Left forelimb (tissue), 1 donor: Measurements from ENCODE around the gene POLD1.
"Not testable (repeated sequence)": the region's sequence is repeated elsewhere in the genome, so short reads cannot be mapped to it uniquely, and the experiment has no call there.

Experiments
- DNase-seq: peaks from one replicate; pipeline ENCODE4 v3.0.0-alpha.2; 2018; ENCODE audit warnings: low spot score

POLD1 gene

DNA sequence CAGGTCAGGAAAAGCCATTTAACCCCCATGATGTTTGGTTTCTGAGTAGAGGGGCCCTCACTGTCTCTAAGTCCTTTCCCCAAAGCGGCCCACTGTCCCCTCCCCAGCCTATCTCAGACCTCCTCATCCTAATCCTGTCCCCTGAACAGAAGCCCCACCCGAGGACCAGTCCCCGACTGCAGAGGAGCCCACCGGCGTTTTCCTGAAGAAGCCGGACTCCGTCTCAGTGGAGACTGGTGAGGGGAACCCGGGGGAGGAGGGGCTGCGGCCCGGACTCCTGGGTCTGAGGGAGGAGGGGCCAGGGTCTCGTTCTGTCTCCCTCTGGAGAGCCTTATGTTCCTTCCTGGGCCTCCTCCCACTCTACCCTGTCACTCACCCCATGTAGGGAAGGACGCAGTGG is 51.5 kb downstream of the POLD1 start:
- DNase-seq: no peak

DNA sequence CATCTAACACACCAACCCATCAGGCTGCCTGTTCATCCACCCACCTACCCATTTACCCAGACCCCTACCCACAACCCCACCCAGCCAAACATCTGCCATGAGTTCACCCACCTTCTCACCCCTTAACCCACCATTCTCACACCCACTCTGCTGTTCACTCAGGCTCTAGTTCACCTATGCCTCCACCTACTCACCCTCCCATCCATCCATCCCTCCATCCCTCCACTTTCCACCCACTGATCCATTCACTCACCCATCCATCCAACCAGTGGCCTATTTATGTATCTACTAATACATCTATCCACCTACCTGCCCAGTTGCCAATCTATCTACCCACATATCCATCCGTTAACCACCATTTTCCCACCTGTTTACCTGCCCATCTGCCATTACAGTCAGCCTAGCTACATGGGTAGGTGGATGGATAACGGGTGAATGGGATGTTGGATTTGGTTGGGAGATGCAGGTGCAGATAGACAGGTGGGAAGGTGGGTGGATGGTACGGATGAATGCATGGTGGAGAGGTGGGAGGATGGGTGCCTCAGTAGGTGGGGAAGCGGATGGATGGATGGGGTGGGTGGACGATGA is 53.8 kb downstream of the POLD1 start:
- DNase-seq: no peak

DNA sequence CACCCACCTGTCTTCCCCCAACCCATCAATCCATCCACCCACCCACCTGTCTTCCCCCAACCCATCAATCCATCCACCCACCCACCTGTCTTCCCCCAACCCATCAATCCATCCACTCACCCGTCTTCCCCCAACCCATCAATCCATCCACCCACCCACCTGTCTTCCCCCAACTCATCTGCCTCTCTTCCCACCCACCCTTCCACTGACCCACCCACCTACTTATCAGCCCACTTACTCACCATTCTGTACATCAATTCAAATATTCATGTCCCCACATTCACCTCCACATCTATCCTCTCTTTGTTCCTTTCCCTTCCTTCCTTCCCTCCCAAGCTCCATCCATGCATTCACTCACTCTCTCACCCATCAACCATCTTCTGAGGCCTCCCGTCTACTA is 55.0 kb downstream of the POLD1 start:
- DNase-seq: not testable (repeated sequence)

DNA sequence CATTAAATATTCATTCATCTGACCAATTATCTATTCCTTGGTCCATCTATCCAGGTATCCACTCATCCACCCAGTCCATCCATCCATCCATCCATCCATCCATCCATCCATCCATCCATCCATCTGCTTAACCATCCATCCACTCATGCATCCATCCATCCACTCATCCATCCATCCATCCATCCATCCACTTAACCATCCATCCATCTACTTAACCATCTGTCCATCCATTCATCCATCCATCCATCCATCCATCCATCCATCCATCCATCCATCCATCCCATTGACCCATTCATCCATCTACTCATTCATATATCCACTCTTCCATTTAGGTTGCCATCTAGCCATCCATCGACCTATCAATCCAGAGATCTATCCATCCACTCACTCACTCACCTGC is 59.9 kb downstream of the POLD1 start:
- no peak for DNase-seq

DNA sequence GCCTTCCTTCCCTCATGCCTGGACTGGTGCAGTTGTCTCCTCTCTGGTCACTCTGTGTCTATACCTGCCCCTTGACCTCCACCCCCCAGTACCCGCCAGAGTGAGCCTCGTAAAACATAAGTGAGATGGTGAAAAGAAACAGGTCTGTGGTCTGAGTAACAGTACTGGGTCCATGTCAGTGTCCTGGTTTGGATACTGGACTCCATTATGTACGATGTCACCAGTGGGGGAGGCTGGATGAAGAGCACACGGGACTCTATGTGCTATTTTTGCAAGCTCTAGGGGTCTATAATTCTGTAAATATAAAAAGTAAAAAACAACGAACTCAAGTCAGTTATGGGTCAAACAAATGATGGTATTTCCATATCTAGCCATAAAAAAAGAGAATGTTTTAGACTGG is 62.9 kb downstream of the POLD1 start:
- no peak for DNase-seq

DNA sequence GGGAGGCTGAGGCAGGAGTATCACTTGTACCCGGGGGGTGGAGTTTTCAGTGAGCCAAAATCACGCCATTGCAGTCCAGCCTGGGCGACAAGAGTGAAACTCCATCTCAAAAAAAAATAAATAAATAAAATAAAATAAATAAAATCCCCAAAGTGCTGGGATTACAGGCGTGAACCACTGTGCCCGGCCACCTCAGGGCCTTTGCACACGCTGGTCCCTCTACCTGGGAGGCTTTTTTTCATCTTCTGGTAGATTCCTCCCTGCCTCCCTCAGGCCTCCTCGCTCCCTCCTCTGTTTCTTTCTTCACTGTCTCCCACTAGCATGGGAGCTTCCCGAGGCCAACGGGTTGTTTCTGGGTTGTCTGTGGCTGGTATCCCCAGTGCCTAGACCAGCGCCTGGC is 63.6 kb downstream of the POLD1 start:
- no peak for DNase-seq

DNA sequence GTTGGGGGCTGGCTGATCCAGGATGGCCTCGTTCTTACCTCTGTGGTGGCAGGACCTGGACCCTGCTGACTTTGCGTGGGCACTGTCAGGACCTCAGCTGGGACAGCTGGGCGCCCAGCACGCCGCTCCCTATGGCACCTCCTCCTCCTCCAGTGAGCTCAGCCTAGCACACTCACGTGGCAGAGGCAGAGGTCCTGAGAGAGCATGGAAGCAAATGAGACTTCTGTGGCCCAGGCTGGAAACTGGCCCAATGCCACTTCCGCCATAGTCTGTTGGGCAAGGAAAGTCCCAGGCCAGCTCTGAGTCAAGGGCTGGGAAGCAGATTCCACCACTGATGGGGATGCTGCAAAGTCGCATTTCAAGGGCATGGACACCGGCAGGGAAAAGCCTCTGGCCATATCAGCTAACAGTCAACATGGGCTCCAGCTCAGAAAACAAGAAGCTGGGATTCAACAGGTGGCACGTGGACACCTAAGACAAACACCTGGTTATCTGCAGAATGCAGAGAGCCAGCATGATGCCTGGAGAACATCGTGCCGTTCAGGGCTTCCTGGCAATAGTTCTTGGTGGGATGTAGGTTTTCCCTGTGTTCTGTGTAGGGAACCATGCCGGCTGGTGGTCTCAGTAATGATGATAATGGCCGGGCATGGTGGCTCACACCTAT is 65.2 kb downstream of the POLD1 start:
- DNase-seq: no peak

DNA sequence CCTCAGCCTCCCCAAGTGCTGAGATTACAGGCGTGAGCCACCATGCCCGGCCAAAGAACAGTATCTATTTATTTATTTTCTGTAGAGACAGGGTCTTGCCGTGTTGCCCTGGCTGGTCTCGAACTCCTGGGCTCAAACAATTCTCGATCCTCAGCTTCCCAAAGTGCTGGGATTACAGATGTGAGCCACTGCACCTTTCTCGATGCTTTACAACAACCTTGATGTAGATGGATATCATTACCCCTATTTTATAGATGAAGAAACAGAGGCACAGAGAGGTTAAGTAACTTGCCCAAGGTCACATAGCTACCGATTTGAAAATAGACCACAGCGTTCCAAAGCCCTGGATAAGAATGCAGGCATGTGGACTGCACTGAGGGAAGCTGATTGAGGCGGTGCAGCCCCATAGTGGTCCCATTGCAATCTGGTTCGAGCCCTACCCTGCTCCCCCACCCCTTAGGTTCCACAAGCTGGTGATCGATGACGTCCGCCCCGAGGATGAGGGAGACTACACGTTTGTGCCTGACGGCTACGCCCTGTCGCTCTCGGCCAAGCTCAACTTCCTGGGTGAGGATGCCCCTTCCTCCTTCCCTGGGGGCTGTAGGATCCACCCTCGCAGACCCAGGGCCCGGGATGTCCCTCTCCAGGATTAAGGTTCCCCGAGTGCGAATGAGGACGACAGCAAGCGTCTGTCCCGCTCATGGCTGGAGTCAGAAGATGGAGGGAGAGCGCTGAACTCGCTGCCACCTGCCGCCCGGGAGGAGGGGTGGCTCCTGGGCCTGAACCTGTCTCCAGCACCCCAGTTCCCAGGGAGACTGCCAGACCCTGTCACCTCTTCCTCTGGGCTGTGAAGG is 66.4 kb downstream of the POLD1 start:
- no peak for DNase-seq

DNA sequence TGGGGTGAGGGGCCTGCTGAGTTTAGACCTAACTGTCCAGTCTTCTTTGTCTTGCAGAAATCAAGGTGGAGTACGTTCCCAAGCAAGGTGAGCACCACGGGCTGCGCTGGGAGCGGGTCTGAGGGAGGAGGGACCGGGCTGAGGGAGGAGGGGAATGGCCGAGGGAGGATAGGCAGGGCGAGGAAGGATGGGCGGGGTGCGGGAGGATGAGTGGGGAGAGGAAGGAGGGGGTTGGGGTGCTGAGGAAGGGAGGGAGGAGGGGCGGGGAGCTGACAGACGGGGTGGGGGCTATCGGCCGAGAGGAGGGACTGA is 67.0 kb downstream of the POLD1 start:
- no peak for DNase-seq

DNA sequence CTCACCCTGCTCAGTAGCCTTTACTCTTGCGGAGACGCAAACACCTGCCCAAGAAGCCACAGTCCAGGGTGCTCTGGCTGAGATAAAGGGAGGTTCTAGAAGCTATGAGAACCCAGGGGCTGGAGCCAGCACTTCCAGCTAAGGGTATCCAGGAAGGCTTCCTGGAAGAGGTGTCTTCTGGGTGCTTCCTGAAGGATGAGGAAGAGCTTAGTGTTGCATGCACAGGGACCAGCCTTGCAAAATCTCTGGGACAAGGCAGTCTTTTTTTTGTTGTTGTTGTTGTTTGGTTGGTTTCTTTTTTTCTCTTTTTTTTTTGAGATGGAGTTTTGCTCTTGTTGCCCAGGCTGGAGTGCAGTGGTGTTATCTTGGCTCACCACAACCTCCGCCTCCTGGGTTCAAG is 69.1 kb downstream of the POLD1 start:
- DNase-seq: no peak

DNA sequence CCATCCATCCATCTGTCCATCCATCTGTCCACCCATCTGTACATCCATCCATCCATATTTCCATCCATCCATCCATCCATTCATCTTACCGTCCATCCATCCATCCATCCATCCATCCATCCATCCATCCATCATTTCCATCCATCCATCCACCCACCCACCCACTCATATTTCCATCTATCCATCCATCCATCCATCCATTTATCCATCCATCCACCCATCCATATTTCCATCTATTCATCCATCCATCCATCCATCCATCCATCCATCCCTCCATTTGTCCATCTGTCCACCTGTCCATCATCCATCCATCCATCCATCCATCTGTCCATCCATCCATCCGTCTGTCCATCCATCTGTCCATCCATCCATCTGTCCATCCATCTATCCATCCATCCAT is 71.8 kb downstream of the POLD1 start:
- no peak for DNase-seq

DNA sequence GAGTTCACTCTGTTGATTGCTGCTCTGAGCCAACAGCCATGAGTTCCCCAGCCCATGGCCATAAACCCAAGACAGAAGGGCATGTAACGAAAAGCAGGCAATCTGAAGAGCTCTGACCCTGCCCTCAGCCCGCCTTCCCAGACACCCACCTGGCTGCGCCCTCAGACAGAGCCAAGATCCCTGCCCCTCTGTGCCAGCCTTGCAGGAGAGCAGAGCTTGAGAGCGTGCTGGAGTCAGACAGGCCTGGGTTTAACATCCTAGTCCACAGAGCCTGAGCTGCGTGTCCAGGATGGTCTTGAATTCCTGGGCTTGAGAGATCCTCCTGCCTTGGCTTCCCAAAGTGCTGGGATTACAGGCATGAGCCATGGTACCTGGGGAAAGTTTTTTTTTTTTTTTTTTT is 73.2 kb downstream of the POLD1 start:
- no peak for DNase-seq

DNA sequence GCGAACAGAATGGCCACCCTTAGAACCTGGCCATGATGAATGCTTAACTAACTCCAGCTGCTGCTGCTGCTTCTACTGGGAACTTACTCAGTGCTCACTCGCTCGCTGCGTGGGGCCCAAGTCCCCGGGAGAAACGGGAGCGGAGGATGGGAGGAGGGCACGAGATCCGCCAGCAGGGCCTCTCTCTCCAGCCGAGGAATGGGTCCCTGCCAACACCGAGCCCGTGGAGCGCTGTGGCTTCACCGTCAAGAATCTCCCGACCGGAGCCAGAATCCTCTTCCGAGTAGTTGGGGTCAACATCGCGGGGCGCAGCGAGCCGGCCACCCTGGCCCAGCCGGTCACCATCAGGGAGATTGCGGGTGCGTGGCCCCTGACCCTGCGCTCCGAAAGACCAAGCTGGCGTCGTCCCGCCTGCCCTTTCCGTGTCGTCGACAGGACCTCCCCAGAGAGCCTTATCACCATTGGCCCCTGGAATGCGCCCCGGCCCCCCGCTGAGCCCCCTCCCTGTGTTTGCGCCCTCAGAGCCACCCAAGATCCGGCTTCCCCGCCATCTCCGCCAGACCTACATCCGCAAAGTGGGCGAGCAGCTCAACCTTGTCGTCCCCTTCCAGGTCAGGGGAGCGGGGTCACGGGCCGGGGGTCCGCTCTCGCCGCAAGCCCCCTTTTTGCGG is 74.4 kb downstream of the POLD1 start:
- no peak for DNase-seq

DNA sequence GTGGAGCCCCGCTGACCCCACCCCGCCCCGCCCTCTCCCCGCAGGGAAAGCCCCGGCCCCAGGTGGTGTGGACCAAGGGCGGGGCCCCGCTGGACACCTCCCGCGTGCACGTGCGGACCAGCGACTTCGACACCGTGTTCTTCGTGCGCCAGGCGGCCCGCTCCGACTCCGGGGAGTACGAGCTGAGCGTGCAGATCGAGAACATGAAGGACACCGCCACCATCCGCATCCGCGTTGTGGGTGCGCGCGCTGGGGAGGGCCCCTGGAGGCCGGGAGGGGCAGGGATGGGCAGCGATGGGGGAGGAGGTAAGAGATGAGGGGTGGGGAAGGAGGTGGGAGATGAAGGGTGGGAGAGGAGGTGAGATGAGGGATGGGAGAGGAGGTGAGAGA is 74.9 kb downstream of the POLD1 start:
- no peak for DNase-seq

DNA sequence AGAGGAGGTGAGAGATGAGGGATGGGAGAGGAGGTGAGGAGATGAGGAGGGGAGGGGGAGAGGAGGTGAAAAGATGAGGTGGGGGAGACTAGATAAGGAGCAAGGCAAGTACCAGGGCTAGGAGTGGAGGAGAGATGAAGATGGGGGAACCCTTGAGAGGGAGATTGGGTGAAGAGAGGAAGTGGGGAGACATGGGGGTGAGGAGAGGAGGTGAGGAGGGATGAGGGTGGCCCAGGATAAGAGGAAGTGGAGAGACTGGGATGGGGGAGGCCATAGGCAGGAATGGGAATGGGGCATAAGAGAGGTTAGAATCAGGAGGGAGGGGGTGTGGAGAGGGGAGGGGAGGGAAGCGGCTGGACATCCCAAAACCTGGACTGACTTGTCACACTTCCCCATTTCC is 75.5 kb downstream of the POLD1 start:
- DNase-seq: no peak

DNA sequence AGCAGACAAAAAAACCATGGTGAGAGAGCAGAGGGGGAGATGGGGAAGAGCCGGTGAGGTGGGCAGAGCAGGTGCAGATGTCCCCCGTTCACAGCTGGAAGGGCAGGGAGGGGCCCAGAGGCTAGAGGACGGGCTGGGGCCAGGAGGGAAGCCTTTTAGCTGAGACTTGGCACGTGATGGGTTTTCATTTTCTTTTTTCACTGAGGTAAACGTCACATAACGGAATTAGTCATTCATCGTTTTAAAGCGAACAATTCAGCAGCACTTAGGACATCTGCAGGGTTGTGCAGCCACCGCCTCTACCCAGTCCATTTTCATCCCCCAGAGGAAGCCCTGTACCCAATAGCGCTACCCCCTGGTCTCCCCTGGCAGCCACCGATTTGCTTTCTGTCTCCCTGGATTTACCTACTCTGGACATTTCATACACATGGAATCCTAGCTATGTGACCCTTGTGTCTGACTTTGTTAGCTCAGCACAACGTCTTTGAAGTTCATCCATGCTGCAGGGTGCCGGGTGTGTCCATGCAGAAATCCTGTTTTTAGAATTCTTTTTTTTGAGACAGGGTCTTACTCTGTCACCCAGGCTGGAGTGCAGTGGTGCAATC is 76.1 kb downstream of the POLD1 start:
- no peak for DNase-seq

DNA sequence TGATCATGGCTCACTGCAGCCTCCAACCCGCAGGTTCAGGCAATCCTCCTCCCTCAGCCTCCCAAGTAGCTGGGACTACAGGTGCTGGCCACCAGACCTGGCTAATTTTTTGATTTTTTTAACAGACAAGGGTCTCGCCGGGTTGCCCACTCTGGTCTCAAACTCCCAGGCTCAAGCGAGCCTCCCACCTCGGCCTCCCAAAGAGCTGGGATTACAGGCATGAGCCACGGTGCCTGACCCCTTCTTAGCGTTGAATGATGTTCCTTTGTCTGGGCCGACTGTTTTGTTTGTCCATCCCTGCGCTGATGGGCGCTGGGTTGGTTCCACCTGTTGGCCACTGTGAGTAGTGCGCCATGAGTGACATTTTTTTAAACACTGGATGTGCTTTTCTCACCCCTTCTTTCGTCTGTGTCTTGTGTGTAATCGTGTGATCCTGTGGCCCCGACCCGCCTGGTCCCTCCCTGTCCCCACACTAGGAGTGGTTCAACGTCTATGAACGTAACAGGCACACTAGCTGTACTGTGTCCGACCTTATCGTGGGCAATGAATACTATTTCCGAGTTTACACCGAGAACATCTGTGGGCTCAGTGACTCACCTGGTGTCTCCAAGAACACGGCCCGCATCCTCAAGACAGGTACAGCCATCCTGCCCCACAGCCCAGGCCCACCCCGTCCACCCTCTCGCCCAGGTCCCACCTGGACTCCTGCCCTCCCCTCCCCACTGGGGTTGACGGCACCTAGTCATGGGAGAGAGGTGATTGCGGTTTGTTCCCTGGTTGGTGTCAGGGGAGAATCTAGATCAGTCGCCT is 77.1 kb downstream of the POLD1 start:
- no peak for DNase-seq

DNA sequence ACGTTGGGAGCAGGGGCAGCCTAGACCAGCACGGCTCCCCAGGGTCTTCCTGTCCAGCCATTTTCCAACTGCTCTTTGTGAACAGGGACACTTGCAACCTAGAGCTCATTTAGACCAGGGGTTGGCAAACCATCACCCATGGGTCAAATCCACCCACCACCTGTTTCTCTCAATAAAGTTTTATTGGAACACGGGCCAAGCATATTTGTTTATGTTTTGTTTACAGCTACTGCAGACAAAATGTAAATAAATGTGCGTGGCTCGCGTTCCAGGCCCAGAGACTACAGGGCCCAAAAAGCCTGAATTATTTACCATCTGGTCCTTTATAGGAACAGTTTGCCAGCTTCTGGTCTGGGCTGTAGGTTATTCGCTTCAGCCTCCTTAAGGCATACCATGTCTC is 78.8 kb downstream of the POLD1 start:
- no peak for DNase-seq

DNA sequence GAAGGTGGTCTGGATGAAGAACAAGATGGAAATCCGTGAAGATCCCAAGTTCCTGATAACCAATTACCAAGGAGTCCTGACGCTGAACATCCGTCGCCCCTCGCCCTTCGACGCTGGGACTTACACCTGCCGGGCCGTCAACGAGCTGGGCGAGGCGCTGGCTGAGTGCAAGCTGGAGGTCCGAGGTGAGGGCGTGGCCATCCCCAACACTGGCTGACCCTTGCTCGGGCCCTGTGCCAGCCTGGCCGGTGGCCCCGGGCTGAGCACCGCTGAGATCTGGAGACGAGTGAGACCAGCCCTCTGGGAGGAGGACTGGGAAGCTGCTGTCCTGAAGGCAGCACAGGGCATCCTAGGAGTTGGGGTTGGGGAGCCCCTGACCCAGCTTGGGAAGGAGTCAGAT is 80.2 kb downstream of the POLD1 start:
- DNase-seq: no peak

DNA sequence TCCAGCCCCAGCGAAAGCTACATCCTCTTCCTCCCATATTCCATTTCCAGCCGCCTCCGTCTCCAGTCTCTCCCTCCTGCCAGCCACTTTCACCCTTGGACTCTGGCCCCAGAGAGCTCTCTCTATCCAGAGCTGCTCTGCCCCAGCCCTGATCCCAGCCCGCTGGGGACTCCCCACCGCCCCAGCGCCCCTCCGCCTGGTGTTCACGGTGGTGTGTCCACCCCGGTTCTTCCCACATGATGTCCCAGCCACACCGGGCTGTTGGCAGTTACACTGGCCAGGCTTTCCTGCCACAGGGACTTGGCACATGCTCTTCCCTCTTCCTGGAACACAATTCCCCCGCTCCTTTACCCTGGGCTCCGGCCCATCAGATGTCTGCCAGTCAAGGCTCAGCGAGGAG is 80.9 kb downstream of the POLD1 start:
- DNase-seq: no peak

DNA sequence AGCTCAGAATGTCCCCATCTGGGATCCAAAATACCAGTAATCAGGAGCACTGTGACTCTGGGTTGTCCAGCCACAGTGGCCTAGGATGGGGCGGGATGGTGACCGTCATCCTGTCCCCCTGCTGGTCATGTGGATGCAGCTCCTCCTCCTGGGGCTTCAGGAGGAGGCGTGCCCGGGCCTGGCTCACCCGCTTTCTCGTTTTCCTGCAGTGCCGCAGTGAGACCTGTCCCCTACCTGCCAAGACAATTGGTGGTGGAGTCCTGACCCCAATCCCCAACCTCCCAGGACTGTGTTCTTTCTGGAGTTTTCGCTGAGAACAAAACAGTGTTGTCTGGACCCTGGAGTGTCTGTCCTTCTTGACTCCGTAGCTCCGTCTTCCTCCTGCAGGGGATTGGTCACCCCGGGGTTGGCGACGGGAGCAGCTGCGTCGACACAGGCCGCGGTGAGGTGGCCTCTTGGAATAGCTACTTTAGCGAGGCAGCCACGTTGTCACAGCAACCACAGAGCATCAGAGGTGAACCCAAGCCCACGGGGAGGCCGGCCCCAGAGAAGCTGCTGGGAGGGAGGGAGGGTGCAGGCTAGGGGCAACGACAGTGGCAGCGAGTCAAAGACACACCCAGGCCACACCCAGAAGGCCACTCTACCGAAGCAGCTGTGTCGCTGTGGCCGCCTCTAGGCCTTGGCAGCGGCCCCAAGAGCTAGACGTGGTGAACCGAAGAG is 82.0 kb downstream of the POLD1 start:
- peak; percentile 73 for DNase-seq
